ENCODE measurements around the gene USPL1.

- TF ChIP-seq CTCF (IDR thresholded peaks at IDR 0.05) = no peak
- TF ChIP-seq POLR2AphosphoS5 (IDR thresholded peaks at IDR 0.05; ENCODE audit: insufficient read depth in 1 of 2, low read depth in 1 of 2) = no peak
These were observed 30.5 kb upstream of the USPL1 start for GRCh38 chr13:30587231-30587630.
